HEK293T (cell line): ENCODE results near the gene NTNG2.

Source experiments
- HDGF ChIP-seq: fragments of 450-650 bp; IDR thresholded peaks from 2 replicates; pipeline ENCODE4 v1.6.1; 2017; ENCODE audit warnings: antibody characterized with exemption, borderline replicate concordance
- LEF1 ChIP-seq: fragments of 450-650 bp; IDR thresholded peaks from 2 replicates; pipeline ENCODE4 v1.6.1; 2017; ENCODE audit warnings: mild to moderate bottlenecking, borderline replicate concordance
- SP1 ChIP-seq: fragments of 450-650 bp; IDR thresholded peaks from 2 replicates; pipeline ENCODE4 v1.6.1; 2017

DNA sequence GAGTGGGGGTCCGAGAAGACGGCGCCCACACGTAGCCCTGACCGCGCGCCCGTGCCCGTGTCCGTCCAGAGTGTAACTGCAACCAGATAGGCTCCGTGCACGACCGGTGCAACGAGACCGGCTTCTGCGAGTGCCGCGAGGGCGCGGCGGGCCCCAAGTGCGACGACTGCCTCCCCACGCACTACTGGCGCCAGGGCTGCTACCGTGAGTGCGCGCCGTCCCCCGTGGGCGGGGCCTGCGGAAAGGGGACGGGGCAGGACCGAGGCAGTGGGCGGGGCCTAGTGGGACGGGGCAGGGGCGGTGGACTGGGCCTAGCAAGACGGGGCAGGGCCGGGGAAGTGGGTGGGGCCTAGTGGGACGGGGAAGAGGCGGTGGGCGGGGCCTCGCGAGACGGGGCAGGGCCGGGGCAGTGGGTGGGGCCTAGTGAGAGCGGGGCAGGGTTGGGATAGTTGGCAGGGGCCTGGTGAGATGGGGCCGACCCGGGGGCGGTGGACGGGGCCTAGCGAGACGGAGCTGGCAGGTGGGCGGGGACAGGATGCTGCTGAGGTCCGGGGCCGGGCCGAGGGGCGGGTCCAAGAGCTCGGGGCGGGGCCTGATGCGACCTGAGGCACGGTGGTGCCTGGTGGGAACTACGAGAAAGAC lies 79.1 kb downstream of the NTNG2 start:
- TF ChIP-seq SP1 (no peak), LEF1 (no peak), HDGF (no peak)
